ENCODE results near the gene TMEM87A. TPM values are rescaled to one million over a fixed set of nuclear protein-coding genes. Genes with fewer than 3 reads are reported as not detected.

Gene TMEM87A
- total RNA-seq, 4 donors from 2014 or later, result 47.1 to 63.1 (median 57.0) TPM

GRCh38 chr15:42201801-42202200 is 71.4 kb downstream of the TMEM87A start:
- TF ChIP-seq CTCF (IDR thresholded peaks at IDR 0.05; ENCODE audit: low read depth), result no peak

DNA sequence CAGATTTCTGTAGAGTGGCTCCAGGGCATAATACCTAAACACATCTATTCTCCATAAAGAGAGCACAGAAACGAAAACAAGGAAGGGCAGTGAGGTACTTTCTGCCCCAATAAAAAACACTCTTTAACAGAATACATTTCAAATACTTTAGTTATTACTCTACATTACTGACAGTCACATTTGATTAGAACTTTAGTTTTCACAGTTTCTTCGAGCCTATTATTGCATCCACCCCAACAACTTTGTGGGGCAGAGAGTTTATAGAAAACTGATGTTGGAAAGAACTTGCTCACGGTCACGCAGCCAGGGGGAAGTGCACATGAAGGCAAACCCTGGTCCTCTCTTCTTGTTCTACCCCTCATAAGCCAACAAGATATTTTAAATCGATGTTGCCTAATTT is 74.1 kb downstream of the TMEM87A start:
- no peak for TF ChIP-seq CTCF (IDR thresholded peaks at IDR 0.05; ENCODE audit: low read depth)

DNA sequence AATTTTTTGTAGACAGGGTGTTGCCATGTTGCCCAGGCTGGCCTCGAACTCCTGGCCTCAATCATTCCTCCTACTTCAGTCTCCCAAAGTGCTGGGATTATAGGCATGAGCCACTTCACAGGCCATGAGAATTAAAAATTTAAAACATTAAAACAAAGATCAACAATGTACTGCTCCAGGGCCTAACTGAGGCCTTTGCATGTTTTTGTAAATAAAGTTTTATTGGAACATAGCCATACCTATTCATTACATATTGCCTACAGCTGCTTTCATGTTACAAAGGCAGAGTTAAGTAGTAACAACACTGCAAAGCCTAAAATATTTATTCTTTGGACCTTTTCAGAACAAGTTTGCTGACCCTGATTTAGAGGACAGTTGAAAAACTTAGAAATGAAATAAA is 74.7 kb downstream of the TMEM87A start:
- no peak for TF ChIP-seq CTCF (IDR thresholded peaks at IDR 0.05; ENCODE audit: low read depth)

- TF ChIP-seq CTCF (IDR thresholded peaks at IDR 0.05; ENCODE audit: low read depth), result no peak
Observed at GRCh38 chr15:42194513-42194912, 78.7 kb downstream of the TMEM87A start.

GRCh38 chr15:42193383-42193782 is 79.8 kb downstream of the TMEM87A start:
- no peak for TF ChIP-seq CTCF (IDR thresholded peaks at IDR 0.05; ENCODE audit: low read depth)

GRCh38 chr15:42191610-42192346 is 81.5 kb downstream of the TMEM87A start:
- TF ChIP-seq CTCF (IDR thresholded peaks at IDR 0.05; ENCODE audit: low read depth), result no peak

DNA sequence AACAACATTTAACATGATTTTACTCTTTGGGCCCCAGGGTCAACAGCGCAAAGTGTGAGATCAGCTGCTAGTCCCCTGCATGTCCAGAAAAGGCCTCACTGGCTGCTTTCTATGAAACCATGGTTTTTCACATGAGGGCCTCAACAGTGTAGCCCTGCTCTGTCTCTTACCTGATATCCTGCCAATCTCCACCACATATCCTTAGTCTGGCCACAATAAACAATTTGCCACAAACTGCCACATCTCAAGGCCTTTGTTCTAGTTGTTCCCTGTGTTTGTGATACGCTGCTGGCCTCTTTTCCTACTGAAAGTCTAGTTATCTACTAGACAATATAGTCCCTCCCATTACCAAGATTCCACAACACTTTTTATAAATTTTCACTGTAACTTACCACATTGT is 82.9 kb downstream of the TMEM87A start:
- TF ChIP-seq CTCF (IDR thresholded peaks at IDR 0.05; ENCODE audit: low read depth), result no peak
